ELF-1 (cell line): Measurements from ENCODE around the gene HRH3.
A peak's percentile ranks its signal among the peaks of the same experiment; 100 is the strongest.

Experiments
- DNase-seq: peaks from one replicate; pipeline ENCODE4 v3.0.0-alpha.2; 2016; ENCODE audit warnings: low read depth, low spot score

The HRH3 gene

DNA sequence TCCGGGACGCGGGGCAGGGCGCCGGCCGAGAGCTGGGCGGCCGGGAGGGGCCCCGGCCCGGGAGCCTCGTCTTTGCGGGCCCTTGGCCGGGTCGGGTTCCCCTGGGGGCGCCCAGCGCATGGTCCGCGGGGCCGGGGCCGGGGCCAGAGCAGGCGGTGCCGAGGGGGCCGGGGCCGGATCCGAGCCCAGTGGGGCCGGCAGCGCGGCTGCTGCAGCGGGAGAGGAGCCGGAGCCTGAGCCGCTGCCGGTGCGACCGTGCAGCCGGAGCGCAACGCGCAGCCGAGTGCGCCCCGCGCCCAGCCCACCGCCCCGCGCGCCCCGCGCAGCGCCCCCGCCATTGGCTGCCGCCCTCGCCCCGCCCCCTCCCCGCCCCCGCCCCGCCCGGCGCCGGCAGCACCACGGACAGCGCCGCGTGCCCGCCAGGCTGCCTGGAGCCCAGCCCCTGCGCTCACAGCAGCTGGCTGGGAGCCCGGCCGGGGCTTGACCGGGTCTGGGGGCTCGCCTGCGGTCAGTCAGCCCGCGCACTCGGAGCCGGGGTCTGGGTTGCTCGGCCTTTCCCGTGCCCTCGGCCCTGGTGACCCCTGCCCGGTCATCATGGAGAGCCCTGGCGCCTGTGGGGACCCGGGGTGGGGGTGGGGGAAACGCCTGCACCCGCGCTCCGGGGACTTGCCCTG is at the start of gene HRH3:
Gene HRH3 (minus strand): TSS at position 287 of the 674 bp plus-strand sequence. CDS start 308 bp downstream, outside the sequence.
- DNase-seq, result peak; percentile 36

DNA sequence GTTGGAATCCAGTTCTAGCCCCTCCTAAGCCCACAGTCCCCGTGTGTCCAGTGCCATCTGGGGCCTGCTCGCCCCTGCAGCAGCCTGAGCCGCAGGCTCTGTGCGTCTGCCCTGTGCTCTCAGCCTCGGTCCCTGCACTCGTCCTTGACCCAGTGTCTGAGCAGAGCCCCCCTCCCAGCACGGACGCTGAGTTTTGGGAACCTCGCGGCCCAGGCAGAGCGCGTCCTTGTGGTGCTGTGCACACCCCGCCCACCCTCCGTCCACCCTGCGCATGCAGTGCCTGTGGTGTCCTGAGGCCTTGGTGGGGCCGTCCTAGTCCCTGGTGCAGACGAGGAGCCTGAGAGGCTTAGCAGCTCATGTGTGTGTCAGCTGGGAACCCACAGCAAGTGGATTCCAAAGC is 49.8 kb upstream of the HRH3 start:
- no peak for DNase-seq

DNA sequence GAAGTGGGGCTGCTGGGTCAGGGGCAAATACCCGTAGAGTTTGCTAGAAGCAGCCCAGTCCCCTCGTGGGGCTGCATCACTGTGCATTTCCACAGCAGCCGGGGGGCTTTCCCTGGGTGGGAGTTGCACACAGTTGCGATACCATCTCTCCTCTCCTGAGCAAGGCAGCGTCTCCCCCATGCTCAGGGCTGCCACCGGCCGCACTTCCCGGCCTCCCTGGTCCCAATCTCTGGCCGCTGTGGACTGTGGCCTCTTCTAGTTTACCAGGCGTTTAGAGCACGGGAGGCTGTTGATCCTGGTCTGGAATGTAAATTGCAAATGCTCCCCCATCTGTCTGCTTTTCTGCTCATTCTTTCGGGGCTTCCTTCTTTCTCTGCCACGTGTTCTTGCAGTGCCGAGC is 49.3 kb upstream of the HRH3 start:
- no peak for DNase-seq

DNA sequence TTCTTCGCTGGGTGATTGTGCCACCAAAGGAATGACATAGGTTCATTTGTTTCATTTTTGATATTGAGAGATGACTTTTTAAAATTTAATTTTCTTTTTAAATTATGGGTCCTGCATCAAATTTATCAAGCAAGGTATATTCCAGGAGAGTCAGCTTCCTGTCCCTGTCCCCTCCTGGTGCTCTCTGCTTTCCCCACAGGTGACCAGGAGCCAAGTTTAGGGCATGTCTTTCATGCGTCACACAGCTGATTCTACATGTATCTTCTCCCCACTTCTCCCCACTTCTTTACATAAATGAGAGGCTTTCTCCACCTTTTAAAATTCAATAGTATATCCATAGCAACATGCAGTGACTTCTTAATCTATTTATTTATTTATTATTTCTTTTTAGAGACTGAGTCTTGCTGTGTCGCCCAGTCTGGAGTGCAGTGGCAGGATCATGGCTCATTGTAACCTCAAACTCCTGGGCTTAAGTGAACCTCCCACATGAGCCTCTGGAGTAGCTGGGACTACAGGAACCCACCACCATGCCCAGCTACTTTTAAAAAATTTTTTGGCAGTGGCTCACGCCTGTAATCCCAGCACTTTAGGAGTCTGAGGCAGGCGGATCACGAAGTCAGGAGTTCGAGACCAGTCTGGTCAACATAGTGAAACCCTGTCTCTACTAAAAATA is 48.3 kb upstream of the HRH3 start:
- DNase-seq, result no peak

- no peak for DNase-seq
Observed at GRCh38 chr20:62267543-62267942, 47.5 kb upstream of the HRH3 start.

DNA sequence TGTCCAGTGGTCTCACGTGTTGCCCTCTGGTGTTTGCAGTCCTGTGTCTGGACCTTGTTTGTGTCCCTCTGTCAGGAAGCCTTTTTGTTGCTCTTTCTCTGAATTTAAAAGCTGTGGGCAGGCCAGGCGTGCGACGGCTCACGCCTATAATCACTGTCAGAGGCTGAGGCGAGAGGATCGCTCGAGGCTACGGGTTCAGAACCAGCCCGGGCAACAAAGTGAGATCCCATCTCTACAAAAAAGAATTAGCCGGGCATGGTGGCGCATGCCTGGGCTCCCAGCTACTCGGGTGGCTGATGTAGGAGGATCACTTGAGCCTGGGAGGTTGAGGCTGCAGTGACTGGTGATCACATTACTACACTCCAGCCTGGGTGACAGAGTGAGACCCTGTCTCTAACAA is 46.8 kb upstream of the HRH3 start:
- no peak for DNase-seq

GRCh38 chr20:62266340-62266739 is 46.3 kb upstream of the HRH3 start:
- DNase-seq, result no peak

- no peak for DNase-seq
Observed at GRCh38 chr20:62265365-62265764, 45.3 kb upstream of the HRH3 start.

- DNase-seq, result no peak
Observed at GRCh38 chr20:62263396-62263795, 43.3 kb upstream of the HRH3 start.

GRCh38 chr20:62262064-62262463 is 42.0 kb upstream of the HRH3 start:
- no peak for DNase-seq

- no peak for DNase-seq
Observed at GRCh38 chr20:62259294-62259565, 39.2 kb upstream of the HRH3 start.

DNA sequence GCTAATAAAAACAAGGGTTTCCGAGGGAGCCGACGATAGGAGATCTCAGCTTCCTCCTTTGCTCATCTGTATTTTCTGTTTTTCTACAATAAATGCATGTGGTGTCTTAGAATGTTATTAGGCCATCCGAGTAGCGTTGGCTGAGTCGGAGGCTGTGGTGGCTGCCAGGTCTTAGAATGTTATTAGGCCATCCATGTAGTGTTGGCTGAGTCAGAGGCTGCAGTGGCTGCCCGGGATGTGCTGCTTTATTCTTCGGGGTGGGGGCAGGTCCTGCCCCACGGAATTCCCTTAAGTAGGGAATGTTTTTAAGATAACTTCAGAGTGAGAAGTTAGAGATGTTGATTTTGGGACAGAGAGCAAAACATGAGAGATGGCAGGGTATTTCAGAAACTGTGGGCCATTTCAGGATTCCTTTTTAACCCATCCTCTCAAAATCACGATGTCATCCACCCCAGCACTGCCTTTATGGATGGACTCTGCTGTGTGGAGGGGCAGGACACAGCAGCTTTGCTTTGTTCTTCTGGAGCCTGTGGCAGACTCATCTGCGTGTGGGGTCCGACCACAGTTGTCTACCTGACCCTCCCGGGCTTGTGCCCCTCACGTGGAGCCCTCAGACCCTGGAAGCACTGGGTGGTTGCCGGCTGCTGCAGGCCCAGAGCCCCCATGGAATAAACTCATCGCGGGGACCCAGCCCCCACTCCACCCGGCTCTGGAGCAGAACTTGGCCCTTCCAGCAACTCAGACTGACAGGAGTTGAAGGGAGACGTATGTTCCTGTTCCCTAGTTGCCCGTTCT is 38.6 kb upstream of the HRH3 start:
- DNase-seq, result no peak

DNA sequence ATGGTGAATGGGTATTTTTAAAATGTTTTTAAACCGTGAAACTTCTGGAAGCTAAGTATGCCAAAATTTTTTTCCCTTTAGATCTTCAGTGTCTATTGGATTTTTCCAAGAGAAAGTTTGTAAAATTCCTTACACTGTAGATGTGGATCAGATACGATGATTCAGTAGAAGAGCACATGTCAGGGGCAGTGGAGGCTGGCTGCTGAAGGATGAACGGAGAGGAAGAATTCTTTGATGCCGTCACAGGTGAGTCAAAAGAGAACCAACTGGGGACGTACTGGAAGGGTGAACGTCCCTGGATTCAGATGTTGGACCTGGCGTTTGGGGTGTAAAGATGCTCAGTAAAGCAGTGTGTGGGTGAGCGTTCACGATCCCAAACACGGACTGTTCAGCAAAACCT is 35.9 kb upstream of the HRH3 start:
- DNase-seq, result no peak

DNA sequence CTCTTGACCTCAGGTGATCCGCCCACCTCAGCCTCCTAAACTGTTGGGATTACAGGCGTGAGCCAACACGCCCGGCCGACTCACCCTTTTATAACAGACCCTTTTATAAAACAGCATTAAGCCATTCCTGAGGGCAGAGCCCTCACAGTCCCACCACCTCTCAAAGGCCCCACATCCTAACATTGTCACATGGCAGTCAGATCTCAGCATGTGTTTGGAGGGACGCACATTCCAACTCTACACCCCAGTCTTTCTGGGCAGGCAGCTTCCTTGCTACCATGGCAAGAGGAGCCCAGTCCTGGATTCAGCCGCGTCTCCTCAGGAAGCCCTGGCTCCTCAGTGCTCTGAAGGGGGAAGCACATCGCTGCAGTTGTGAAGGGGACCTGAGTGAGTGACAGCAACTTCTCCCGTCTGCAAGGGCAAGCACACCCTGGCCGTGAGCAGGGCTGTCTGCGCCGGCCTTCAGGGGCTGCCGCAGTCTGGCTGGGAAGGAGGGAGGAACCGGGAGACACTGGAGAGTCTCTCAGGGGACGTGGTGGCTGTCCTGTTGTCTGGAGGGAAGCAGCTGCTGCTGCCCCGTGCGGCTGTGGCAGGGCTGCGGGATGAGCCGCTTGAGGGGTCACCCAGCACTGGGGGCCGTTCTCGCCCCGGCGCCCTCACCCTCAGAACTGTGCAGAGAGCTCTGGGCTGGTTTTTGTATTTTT is 34.1 kb upstream of the HRH3 start:
- peak; percentile 27 for DNase-seq

- no peak for DNase-seq
Observed at GRCh38 chr20:62253398-62253797, 33.3 kb upstream of the HRH3 start.

- DNase-seq, result no peak
Observed at GRCh38 chr20:62252342-62252966, 32.4 kb upstream of the HRH3 start.

- no peak for DNase-seq
Observed at GRCh38 chr20:62248890-62249560, 28.9 kb upstream of the HRH3 start.

GRCh38 chr20:62246872-62247652 is 27.0 kb upstream of the HRH3 start:
- DNase-seq, result peak; percentile 32

DNA sequence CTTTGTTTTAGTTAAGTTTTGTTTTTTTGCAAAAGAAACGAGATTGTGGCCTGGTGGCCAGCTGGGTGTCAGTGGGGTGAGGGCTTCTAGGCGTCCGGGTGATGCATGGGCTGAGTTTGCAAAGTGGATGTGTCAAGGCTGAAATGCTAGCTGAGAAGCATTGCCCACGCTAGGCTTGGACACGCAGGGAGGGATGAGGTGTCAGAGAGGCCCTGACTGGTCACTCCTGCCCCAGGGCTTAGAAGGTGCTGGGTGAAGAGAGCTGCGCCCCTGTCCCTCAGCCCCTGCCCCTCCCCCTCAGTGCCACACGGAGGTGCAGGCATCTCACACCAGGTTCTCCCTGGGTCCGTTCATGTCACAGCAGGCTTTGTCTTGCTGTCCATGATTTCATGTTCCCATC is 26.4 kb upstream of the HRH3 start:
- no peak for DNase-seq

GRCh38 chr20:62245911-62246280 is 25.8 kb upstream of the HRH3 start:
- DNase-seq, result no peak
